HepG2 (cell line): ENCODE data around the gene MSANTD2. TPM values are rescaled to one million over a fixed set of nuclear protein-coding genes. Genes with fewer than 3 reads are reported as not detected.

Experiments
- ATF7-NPFF ChIP-seq: sonication (generic); formaldehyde crosslinking; IDR thresholded peaks from 2 replicates; pipeline ENCODE4 v1.8.1; 2023; ENCODE audit warnings: mild to moderate bottlenecking, low read depth, missing genetic modification reagents, moderate library complexity
- HNRNPUL1 ChIP-seq: fragments of 200-400 bp; formaldehyde crosslinking; IDR thresholded peaks from 2 replicates; pipeline ENCODE4 v1.6.1; 2017; ENCODE audit warnings: low read depth, mild to moderate bottlenecking, low read length, moderate library complexity
- MXI1 ChIP-seq: IDR thresholded peaks from 3 replicates; pipeline ENCODE4 v1.6.1; 2012; ENCODE audit warnings: low read depth, low read length, inconsistent platforms, borderline replicate concordance
- NFKBIZ ChIP-seq: IDR thresholded peaks from 2 replicates; pipeline ENCODE4 v1.6.1; 2018; ENCODE audit warnings: missing genetic modification reagents, missing compliant biosample characterization
- POGZ ChIP-seq: sonication (generic); formaldehyde crosslinking; IDR thresholded peaks from 2 replicates; pipeline ENCODE4 v1.4.0; 2020; ENCODE audit warnings: mild to moderate bottlenecking, missing genetic modification reagents
- POLR2G ChIP-seq: fragments of 200-400 bp; formaldehyde crosslinking; IDR thresholded peaks from 2 replicates; pipeline ENCODE4 v1.6.1; 2018; ENCODE audit warnings: mild to moderate bottlenecking, low read depth, low read length, moderate library complexity
- TFDP1 ChIP-seq: IDR thresholded peaks from 2 replicates; pipeline ENCODE4 v1.6.1; 2016; ENCODE audit warnings: missing compliant biosample characterization, missing genetic modification reagents, borderline replicate concordance
- ZBTB3 ChIP-seq: sonication (generic); formaldehyde crosslinking; IDR thresholded peaks from 2 replicates; pipeline ENCODE4 v1.4.0; 2020; ENCODE audit warnings: low read depth, mild to moderate bottlenecking, moderate library complexity, missing genetic modification reagents, borderline replicate concordance
- ZFP36L2 ChIP-seq: sonication (generic); formaldehyde crosslinking; IDR thresholded peaks from 2 replicates; pipeline ENCODE4 v1.4.0; 2020; ENCODE audit warnings: missing genetic modification reagents
- ZNF329 ChIP-seq: sonication (generic); formaldehyde crosslinking; IDR thresholded peaks from 2 replicates; pipeline ENCODE4 v1.9.0; 2021; ENCODE audit warnings: low read depth, mild to moderate bottlenecking, missing genetic modification reagents
- ZNF552 ChIP-seq: sonication (generic); formaldehyde crosslinking; IDR thresholded peaks from 2 replicates; pipeline ENCODE4 v1.9.0; 2022; ENCODE audit warnings: missing genetic modification reagents, mild to moderate bottlenecking, borderline replicate concordance
- ZNF609 ChIP-seq: sonication (generic); formaldehyde crosslinking; IDR thresholded peaks from 2 replicates; pipeline ENCODE4 v1.4.0; 2020; ENCODE audit warnings: mild to moderate bottlenecking, missing genetic modification reagents, borderline replicate concordance
- polyA plus RNA-seq, 8 experiments: library from polyadenylated mRNA; depleted of rRNA in 3 of 8; stranded (reverse) in 7 of 8; unstranded in 1 of 8; fragments of >200 nt; fragmentation: Illumina TruSeq in 4 of 8; extraction: Trizol in 4 of 8; gene quantifications; 2 replicates each; pipeline versions ENCODE4 v1.2.1 to v1.2.3, GENCODE V29; 2011 to 2016; ENCODE audit warnings: low read depth in 4 of 8, missing spikeins in 1 of 8, mixed read lengths in 1 of 8; ENCODE audit not compliant: insufficient read depth in 1 of 8
- total RNA-seq, 5 experiments: library from RNA; depleted of rRNA; stranded (reverse); fragments of >200 nt; fragmentation: Illumina TruSeq; extraction: Trizol; gene quantifications; 2 replicates each; pipeline ENCODE4 v1.2.3, GENCODE V29; 2016; ENCODE audit warnings: low read depth in 1 of 5
- TF ChIP-seq, protein P1 (sequence below): sonication (generic); formaldehyde crosslinking; IDR thresholded peaks from 2 replicates; pipeline ENCODE4 v1.8.1; 2023; ENCODE audit warnings: mild to moderate bottlenecking, missing genetic modification reagents
- TF ChIP-seq, protein P2 (sequence below): sonication (generic); formaldehyde crosslinking; IDR thresholded peaks from 2 replicates; pipeline ENCODE4 v1.4.0; 2020; ENCODE audit warnings: mild to moderate bottlenecking, missing genetic modification reagents
- TF ChIP-seq, protein P3 (sequence below): sonication (generic); formaldehyde crosslinking; IDR thresholded peaks from 2 replicates; pipeline ENCODE4 v1.4.0; 2020; ENCODE audit warnings: missing genetic modification reagents
- TF ChIP-seq, protein P4 (sequence below): sonication (generic); formaldehyde crosslinking; IDR thresholded peaks from 2 replicates; pipeline ENCODE4 v1.4.0; 2020; ENCODE audit warnings: missing genetic modification reagents

The MSANTD2 gene
- total and polyA plus RNA-seq, 2 of the 13 experiments (the other 11 are each of a cell fraction or from before 2014, with no cell fraction given) = 8.7 to 10.1 TPM

- TF ChIP-seq, protein P1, sequence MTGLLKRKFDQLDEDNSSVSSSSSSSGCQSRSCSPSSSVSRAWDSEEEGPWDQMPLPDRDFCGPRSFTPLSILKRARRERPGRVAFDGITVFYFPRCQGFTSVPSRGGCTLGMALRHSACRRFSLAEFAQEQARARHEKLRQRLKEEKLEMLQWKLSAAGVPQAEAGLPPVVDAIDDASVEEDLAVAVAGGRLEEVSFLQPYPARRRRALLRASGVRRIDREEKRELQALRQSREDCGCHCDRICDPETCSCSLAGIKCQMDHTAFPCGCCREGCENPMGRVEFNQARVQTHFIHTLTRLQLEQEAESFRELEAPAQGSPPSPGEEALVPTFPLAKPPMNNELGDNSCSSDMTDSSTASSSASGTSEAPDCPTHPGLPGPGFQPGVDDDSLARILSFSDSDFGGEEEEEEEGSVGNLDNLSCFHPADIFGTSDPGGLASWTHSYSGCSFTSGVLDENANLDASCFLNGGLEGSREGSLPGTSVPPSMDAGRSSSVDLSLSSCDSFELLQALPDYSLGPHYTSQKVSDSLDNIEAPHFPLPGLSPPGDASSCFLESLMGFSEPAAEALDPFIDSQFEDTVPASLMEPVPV (CRISPR knock-in tag) = 0 out of 2 replicates have a peak, but pooled peaks have one; percentile 26
- TF ChIP-seq, protein P2, sequence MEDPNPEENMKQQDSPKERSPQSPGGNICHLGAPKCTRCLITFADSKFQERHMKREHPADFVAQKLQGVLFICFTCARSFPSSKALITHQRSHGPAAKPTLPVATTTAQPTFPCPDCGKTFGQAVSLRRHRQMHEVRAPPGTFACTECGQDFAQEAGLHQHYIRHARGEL (CRISPR knock-in tag) = 0 out of 2 replicates have a peak, but pooled peaks have one; percentile 46
- TF ChIP-seq ZBTB3 (CRISPR knock-in tag) = no peak
- TF ChIP-seq NFKBIZ (CRISPR knock-in tag) = 0 out of 2 replicates have a peak, but pooled peaks have one; percentile 25
- TF ChIP-seq TFDP1 (CRISPR knock-in tag) = 0 out of 2 replicates have a peak, but pooled peaks have one; percentile 43
- TF ChIP-seq, protein P3, sequence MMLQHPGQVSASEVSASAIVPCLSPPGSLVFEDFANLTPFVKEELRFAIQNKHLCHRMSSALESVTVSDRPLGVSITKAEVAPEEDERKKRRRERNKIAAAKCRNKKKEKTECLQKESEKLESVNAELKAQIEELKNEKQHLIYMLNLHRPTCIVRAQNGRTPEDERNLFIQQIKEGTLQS = no peak
- TF ChIP-seq ATF7-NPFF (CRISPR knock-in tag) = peak; percentile 86
- TF ChIP-seq HNRNPUL1 = no peak
- TF ChIP-seq POGZ (CRISPR knock-in tag) = peak; percentile 60
- peak; percentile 53; the same call in 1 of the 2 replicates for TF ChIP-seq ZNF552 (CRISPR knock-in tag)
- peak; percentile 48; the same call in 1 of the 2 replicates for TF ChIP-seq ZNF329
- TF ChIP-seq POLR2G = peak; percentile 99
- TF ChIP-seq ZNF609 (CRISPR knock-in tag) = peak; percentile 59; the same call in 1 of the 2 replicates
- no peak for TF ChIP-seq ZFP36L2 (CRISPR knock-in tag)
- peak; percentile 49; the same call in 1 of the 3 replicates for TF ChIP-seq MXI1
- TF ChIP-seq, protein P4, sequence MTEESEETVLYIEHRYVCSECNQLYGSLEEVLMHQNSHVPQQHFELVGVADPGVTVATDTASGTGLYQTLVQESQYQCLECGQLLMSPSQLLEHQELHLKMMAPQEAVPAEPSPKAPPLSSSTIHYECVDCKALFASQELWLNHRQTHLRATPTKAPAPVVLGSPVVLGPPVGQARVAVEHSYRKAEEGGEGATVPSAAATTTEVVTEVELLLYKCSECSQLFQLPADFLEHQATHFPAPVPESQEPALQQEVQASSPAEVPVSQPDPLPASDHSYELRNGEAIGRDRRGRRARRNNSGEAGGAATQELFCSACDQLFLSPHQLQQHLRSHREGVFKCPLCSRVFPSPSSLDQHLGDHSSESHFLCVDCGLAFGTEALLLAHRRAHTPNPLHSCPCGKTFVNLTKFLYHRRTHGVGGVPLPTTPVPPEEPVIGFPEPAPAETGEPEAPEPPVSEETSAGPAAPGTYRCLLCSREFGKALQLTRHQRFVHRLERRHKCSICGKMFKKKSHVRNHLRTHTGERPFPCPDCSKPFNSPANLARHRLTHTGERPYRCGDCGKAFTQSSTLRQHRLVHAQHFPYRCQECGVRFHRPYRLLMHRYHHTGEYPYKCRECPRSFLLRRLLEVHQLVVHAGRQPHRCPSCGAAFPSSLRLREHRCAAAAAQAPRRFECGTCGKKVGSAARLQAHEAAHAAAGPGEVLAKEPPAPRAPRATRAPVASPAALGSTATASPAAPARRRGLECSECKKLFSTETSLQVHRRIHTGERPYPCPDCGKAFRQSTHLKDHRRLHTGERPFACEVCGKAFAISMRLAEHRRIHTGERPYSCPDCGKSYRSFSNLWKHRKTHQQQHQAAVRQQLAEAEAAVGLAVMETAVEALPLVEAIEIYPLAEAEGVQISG = peak; percentile 87
Measured at GRCh38 chr11:124800226-124800929, at the start of gene MSANTD2 (continued).
